Measurements from ENCODE around the gene ATP1A4. TPM values are rescaled to one million over a fixed set of nuclear protein-coding genes. Genes with fewer than 3 reads are reported as not detected.

ATP1A4 gene
- not detected for total RNA-seq
- long read RNA-seq: 0 reads

GRCh38 chr1:160151303-160151702, at the start of gene ATP1A4:
ATP1A4 (plus strand) TSS chr1:160151603; CDS start chr1:160152041, 438 bp downstream.
- Histone ChIP-seq H3K27me3 (no peaks in the 10 kb centered on the region), H3K4me1 (no peaks in the 10 kb centered on the region), H3K9me3 (no peaks in the 10 kb centered on the region), H3K4me3 (no peak within 1 kb of the TSS), H3K27ac (no peak within 1 kb of the TSS), H3K36me3 (no peaks in the 10 kb centered on the region)
- DNase-seq (no peak), ATAC-seq (no peak)
- WGBS (ENCODE audit: insufficient coverage, low coverage, low lambda C conversion rate, missing lambda C conversion rate): 81% methylated on average over 5 of the region's 6 CpGs
- intact Hi-C loops (cut with DNase I): no loop called here
- no peak for TF ChIP-seq POLR2A (IDR thresholded peaks at IDR 0.05)
- TF ChIP-seq CTCF (IDR thresholded peaks at IDR 0.05): no peak

GRCh38 chr1:160101717-160102522, 49.5 kb upstream of the ATP1A4 start:
- DNase-seq (no peak), ATAC-seq (no peak)
- TF ChIP-seq POLR2A (IDR thresholded peaks at IDR 0.05): no peak
- TF ChIP-seq CTCF (IDR thresholded peaks at IDR 0.05): no peak
- no peaks in the 10 kb centered on the region for H3K36me3 ChIP-seq
- no peak overlapping the region for H3K4me3 ChIP-seq
- H3K9me3 ChIP-seq: no peaks in the 10 kb centered on the region
- WGBS (ENCODE audit: insufficient coverage, low coverage, low lambda C conversion rate, missing lambda C conversion rate): 74% methylated on average over 9 of the region's 9 CpGs
- H3K4me1 ChIP-seq: peaks cover 0 to 29% (median 6%) of the 10 kb centered on the region in 4 donors
- intact Hi-C loops (cut with DNase I): loop anchor here (10.0 kb wide), 1 partner anchor 273 kb away; no protein-coding TSS in a partner anchor
- H3K27me3 ChIP-seq: no peaks in the 10 kb centered on the region
- H3K27ac ChIP-seq: no peak overlapping the region

GRCh38 chr1:160103658-160104408, 47.6 kb upstream of the ATP1A4 start:
- H3K4me1 ChIP-seq: peaks cover 0 to 18% (median 2%) of the 10 kb centered on the region in 4 donors
- no peaks in the 10 kb centered on the region for H3K36me3 ChIP-seq
- ATAC-seq: no peak
- intact Hi-C loops (cut with DNase I): loop anchor here (10.0 kb wide), 1 partner anchor 271 kb away; no protein-coding TSS in a partner anchor
- 70% methylated on average over 6 of the region's 6 CpGs for WGBS (ENCODE audit: insufficient coverage, low coverage, low lambda C conversion rate, missing lambda C conversion rate)
- no peaks in the 10 kb centered on the region for H3K27me3 ChIP-seq
- no peak for DNase-seq
- no peaks in the 10 kb centered on the region for H3K9me3 ChIP-seq
- H3K4me3 ChIP-seq: no peak overlapping the region
- TF ChIP-seq POLR2A (IDR thresholded peaks at IDR 0.05) (no peak), CTCF (IDR thresholded peaks at IDR 0.05) (no peak)
- H3K27ac ChIP-seq: no peak overlapping the region

GRCh38 chr1:160104486-160104885, 46.9 kb upstream of the ATP1A4 start:
- no peaks in the 10 kb centered on the region for H3K9me3 ChIP-seq
- no peak overlapping the region for H3K4me3 ChIP-seq
- peaks cover 0 to 13% (median 0%) of the 10 kb centered on the region in 4 donors for H3K4me1 ChIP-seq
- no peak overlapping the region for H3K27ac ChIP-seq
- DNase-seq: no peak
- no peaks in the 10 kb centered on the region for H3K36me3 ChIP-seq
- 71% methylated on average over 3 of the region's 3 CpGs for WGBS (ENCODE audit: insufficient coverage, low coverage, low lambda C conversion rate, missing lambda C conversion rate)
- no peak for ATAC-seq
- H3K27me3 ChIP-seq: no peaks in the 10 kb centered on the region
- intact Hi-C loops (cut with DNase I): loop anchor here (10.0 kb wide), 1 partner anchor 270 kb away; no protein-coding TSS in a partner anchor
- TF ChIP-seq CTCF (IDR thresholded peaks at IDR 0.05) (no peak), POLR2A (IDR thresholded peaks at IDR 0.05) (no peak)

Measured in right lobe of liver (tissue), 6 donors.